T-helper 1 cell treated with Interleukin-12 subunit alpha and Interleukin-12 subunit beta and Interleukin-4 antibody, amounts not matched to agents 30 μg/mL and 1 μg/mL, for 36 hours (primary cell): ENCODE data around the gene THSD8.

ENCODE experiments used
- H3K27ac Mint-ChIP-seq: one replicate; pipeline ENCODE4 v1.8.0; 2021; ENCODE audit warnings: mild to moderate bottlenecking, mixed read lengths
- H3K27me3 Mint-ChIP-seq: one replicate; pipeline ENCODE4 v1.8.0; 2021; ENCODE audit warnings: low read depth, mixed read lengths
- H3K36me3 Mint-ChIP-seq: one replicate; pipeline ENCODE4 v1.8.0; 2021; ENCODE audit warnings: low read depth, mixed read lengths
- H3K4me1 Mint-ChIP-seq: one replicate; pipeline ENCODE4 v1.8.0; 2021; ENCODE audit warnings: low read depth, mixed read lengths
- H3K4me3 Mint-ChIP-seq: one replicate; pipeline ENCODE4 v1.8.0; 2021; ENCODE audit warnings: mild to moderate bottlenecking, moderate library complexity, mixed read lengths
- H3K9me3 Mint-ChIP-seq: one replicate; pipeline ENCODE4 v1.8.0; 2021; ENCODE audit warnings: mixed read lengths

The THSD8 gene

DNA sequence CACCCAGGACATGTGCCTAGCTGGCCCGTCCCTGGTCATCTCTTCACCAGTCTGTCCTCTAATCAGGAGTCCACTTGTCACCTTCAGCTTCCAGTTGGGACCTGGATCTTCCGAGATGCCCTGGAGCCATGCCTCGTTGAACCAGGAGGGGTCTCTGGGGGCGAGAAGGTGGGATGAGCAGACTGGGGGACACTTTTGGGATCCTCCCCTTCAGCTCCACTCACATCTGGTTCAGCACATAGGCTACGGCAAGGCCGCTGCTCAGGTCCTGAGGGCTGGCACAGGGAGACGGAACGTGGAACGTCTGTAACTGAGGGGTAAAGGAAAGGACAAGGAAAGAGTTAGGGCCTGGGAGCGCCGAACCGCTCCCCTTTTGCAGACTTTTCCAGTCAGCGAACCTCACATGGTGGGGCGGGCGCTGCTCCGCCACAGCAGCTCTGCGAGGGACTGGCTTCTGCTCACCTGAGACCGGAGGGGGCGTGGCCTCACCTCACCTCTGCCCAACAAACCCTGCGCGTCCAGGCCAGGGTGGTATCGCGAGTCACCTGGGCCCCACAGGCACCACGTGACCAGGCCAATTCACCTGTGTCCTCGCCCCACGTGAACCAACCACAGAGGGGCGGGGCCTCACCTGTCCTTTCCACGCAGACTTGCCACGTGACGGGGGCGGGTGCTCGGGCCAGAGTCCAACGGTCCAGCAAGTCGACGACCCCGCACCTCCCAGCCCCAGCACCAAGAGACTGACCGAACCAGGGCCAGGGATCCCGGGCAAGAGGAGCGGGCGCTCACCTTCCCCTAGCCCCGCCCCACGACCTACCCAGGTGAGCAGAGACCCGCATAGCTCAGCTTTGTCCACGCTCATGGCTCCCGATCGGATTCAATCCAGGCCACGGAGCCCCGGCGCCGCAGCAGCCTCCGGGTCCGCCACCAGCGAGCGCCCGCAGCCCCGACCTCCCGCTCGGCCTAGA, 27.0 kb upstream of the THSD8 start, which contains the start of gene HOOK2:
TSS of gene HOOK2 (minus strand) at position 965 of the 968 bp plus-strand sequence. CDS start at position 862, 103 bp downstream.
- Mint-ChIP-seq H3K27me3 (no peaks in the 10 kb centered on the region), H3K4me1 (peaks cover 19% of the 10 kb centered on the region), H3K36me3 (no peaks in the 10 kb centered on the region), H3K27ac (peak within 1 kb of the TSS; percentile 82), H3K4me3 (peak within 1 kb of the TSS; percentile 72), H3K9me3 (no peaks in the 10 kb centered on the region)

DNA sequence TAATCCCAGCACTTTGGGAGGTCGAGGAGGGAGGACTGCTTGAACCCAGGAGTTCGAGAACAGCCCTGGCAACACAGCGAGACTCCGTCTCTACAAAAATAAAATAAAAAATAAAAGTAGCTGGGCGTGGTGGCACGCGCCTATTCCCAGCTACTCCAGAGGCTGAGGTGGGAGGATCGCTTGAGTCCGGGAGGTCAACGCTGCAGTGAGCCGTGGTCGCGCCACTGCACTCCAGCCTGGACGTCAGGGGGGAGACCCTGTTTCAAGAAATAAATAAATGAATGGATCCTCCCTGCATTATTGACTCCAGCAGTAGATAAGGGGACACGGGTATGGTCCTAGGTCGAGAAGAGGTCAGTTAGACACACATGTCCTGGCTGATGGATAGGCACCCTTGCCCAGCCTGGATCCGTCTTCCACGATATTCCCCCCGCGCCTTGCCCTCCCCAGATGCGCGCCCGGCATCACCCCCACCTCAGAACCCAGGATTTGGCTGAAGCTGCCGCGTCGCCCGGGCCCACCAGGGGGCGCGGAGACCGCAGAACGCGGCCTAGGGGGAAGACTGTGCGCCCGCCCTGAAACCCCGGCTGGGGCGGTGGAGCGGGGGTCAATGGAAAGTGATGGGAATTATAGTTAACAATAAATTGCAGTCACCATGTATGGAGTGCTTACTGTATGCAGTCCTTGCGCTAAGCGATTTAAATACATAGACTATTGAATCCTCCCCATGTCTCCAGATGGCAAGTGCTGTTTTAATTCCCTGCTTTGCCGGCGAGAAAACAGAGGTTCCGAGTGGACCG, 24.5 kb upstream of the THSD8 start:
- Mint-ChIP-seq H3K4me1 (peaks cover 28% of the 10 kb centered on the region), H3K27ac (peak overlapping the region; percentile 88), H3K9me3 (no peaks in the 10 kb centered on the region), H3K4me3 (peak overlapping the region; percentile 82), H3K27me3 (no peaks in the 10 kb centered on the region), H3K36me3 (no peaks in the 10 kb centered on the region)

DNA sequence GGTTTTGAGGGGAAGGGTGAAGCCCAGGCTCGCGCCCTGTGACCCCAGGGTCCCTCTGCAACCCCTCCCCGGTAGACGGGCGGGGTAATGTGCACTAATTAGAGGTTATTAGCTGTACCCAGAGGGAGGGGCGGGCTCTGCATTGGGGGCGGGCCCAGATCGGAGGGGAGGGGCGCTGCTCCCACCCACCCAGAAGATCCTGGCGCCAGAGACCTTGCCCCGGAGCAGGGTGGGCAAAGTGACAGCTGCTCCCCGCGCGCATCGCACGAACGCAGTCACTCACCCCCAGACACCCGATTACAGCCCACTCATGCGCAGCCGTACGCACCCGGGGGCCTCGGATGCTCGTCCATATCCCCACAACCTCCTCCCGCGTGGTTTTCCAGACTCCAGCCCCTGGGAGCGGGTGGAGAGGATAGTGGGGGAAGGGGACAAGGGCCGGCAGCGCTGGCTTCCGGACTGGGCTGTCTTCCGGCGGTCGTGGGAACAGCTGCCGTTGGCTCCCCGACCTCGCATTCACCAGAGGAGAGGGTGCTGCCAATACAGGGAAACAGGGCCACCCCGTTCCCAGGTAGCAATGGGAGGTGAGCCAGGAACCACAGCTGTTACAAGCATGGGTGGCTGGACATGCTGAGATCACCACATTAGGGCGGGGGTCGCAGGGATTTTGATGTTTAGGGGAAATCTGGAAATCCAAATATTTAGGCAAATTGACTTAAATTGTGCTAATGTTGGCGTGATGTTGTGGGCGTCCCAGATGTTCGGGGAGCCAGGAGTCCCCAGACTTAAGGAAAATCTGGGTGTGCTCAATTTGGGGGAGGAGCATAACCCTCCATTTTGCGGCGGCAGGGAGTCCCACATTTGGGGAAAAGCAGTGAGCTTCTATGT, 23.6 kb upstream of the THSD8 start:
- Mint-ChIP-seq H3K4me1 (peaks cover 28% of the 10 kb centered on the region), H3K9me3 (no peaks in the 10 kb centered on the region), H3K36me3 (no peaks in the 10 kb centered on the region), H3K4me3 (peak overlapping the region; percentile 82), H3K27ac (peak overlapping the region; percentile 88), H3K27me3 (no peaks in the 10 kb centered on the region)

DNA sequence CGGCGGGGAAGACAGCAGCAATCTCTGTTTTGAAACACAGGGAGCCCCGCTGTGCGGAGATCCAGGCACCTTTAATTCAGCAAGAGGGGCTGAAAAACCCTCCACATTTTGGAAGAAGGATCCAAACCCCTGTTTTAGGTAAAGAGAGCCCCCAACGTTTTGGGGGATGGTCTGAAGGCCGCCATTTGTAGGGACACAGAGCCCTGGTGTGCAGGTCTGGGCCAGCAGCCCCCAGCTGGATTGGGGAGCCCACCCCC, 23.0 kb upstream of the THSD8 start:
- Mint-ChIP-seq H3K4me1 (peaks cover 30% of the 10 kb centered on the region), H3K27me3 (no peaks in the 10 kb centered on the region), H3K36me3 (no peaks in the 10 kb centered on the region), H3K9me3 (no peaks in the 10 kb centered on the region), H3K4me3 (peak overlapping the region; percentile 82), H3K27ac (peak overlapping the region; percentile 88)

DNA sequence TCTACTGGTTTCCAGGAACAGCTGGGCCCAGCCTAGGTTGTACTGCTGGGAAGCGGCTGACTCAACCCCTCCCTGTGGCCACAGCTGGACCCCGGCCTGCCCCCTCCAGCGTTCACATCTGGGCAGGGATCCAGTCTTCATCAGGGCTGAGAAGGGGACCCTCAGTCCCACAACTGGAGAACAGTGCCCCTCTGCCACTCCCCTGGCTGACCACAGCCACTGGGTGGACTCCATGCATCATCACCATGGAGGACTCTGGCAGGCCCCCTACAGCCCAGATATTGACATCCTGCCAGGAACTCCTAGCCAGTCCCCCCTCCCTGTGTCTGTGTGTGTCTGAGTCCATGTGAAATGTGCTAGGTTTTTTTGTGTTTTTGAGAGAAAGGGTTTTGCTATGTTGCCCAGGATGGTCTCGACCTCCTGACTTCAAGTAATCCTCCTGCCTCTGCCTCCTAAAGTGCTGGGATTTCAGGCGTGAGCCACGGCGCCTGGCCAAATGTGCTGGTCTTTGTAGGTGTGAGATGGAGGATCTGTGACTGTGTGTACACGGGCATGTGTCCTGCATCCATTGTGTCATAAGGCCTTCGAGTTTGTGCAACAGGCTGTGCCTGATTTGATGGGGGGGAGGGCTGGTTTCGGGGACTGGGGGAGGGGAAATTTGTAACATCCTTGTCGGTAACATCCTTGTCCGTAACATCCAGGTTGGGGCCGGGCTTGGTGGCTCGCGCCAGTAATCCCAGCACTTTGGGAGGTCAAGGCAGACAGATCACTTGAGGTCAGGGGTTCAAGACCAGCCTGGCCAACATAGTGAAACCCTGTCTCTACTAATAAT, 22.5 kb upstream of the THSD8 start:
- H3K9me3 Mint-ChIP-seq: no peaks in the 10 kb centered on the region
- H3K4me1 Mint-ChIP-seq: peaks cover 30% of the 10 kb centered on the region
- H3K27ac Mint-ChIP-seq: peak overlapping the region; percentile 78
- H3K36me3 Mint-ChIP-seq: no peaks in the 10 kb centered on the region
- no peaks in the 10 kb centered on the region for H3K27me3 Mint-ChIP-seq
- peak overlapping the region; percentile 68 for H3K4me3 Mint-ChIP-seq

DNA sequence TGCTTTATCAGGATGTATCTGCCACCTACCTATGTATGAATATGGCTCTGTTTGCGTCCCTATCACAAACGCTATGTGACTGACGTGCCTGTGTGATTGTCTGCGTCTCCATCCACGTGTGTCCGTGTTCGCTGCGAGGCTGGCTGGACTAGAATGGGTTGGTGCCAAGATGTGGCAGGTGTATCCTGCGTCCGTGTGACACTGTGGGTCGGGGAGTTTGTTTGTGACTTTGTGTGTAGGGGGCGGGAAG, 19.8 kb upstream of the THSD8 start:
- Mint-ChIP-seq H3K9me3 (no peaks in the 10 kb centered on the region), H3K36me3 (no peaks in the 10 kb centered on the region), H3K4me3 (peak overlapping the region; percentile 95), H3K27me3 (no peaks in the 10 kb centered on the region), H3K4me1 (peaks cover 29% of the 10 kb centered on the region), H3K27ac (peak overlapping the region; percentile 99)

DNA sequence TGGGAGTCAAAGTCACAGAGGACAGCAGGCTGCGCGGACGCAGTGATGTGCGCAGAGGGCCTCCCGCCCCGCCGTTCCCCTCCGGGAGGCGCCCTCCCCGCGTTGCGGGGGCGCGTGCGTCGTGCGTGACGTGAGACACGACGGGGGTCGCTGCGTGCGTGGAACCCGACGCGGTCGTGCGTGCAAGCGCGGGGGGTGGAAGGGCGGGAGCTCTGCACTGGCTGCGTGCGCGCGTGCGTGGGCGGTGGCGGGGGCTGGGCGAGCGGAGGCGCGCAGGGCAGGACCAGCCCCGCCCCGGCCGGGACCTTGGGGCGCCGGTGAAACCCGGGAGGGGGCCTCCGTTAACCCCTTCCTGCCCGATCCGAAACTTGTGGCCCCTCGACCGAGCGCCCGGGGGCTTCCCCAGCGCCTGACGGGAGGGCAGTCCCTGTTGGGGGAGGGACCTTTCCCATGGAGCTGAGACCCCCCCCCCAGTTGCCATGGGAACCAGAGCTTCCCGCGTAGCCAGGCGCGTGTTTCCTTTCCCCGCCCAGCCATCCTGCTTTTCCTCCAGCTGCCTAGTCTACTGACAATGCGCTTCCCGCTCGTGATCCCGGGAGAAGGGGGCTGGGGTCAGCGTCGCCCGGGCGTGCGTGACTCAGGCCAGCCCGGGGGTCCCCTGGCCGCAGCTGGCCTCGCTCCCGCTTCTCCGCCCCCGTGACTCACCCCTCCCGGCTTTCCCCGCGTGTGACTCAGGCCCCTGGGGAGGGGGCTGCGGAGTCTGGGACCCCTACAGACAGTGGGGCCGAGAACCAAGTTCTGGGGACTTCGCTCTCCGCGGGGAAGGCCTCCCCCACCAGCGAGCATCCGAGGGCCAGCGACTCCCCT, 19.2 kb upstream of the THSD8 start:
- H3K27me3 Mint-ChIP-seq: no peaks in the 10 kb centered on the region
- peak overlapping the region; percentile 95 for H3K4me3 Mint-ChIP-seq
- H3K9me3 Mint-ChIP-seq: no peaks in the 10 kb centered on the region
- peaks cover 24% of the 10 kb centered on the region for H3K4me1 Mint-ChIP-seq
- H3K27ac Mint-ChIP-seq: peak overlapping the region; percentile 99
- no peaks in the 10 kb centered on the region for H3K36me3 Mint-ChIP-seq

DNA sequence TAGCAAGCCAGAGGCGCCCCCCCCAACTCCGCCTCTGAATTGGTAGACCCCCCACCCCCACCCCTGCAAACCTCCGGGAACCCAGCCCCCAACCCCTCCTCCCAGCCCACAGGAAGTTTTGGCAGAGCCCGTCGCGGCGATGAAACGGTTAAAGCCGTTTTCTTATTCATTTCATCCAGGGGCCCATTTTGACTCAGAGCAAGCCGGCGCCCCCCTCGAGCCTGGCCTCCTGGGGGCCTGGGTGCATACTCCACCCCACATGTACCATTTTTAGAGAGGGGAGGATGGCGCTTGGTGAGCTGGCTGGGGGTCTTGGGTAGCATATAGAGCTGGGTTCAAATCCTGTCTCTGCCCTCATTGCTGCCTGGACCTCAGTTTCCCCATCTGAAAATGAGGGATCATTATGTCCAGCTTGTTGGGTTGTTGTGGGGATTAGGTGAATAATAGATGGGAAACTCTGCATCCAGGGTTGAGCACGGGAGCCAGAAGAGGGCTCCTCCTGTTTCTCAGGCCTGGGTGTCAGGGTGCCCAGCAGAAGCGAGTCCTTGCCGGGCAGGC, 18.5 kb upstream of the THSD8 start:
- Mint-ChIP-seq H3K27ac (peak overlapping the region; percentile 86), H3K36me3 (no peaks in the 10 kb centered on the region), H3K4me1 (peaks cover 23% of the 10 kb centered on the region), H3K27me3 (no peaks in the 10 kb centered on the region), H3K9me3 (no peaks in the 10 kb centered on the region), H3K4me3 (peak overlapping the region; percentile 57)

DNA sequence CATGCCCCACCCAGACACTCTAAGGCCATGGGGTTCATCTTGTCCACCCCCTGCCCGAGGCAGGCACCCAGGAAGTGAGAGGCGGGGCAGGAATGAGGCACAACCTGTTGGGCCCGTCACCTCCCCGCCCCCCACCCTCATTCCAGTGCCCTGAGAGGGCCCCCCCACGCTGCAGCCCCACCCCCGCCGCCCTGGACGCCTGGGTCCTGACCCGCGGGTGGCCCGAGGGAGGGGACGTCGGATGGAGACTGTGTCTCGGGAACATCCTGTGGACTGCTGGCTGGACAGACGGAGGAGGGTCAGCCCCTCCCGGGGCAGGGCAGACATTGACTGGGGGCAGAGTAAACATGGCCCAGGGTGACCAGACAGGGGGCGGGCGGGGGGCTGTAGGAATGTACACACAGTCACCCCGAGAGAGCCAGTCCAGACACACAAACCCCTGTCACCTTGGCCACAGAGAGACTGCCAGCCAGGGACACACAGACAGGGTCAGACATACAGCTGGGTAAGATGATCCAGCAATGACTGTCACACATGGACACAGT, 17.9 kb upstream of the THSD8 start:
- H3K4me3 Mint-ChIP-seq: peak overlapping the region; percentile 57
- no peaks in the 10 kb centered on the region for H3K9me3 Mint-ChIP-seq
- peaks cover 21% of the 10 kb centered on the region for H3K4me1 Mint-ChIP-seq
- H3K27ac Mint-ChIP-seq: peak overlapping the region; percentile 86
- H3K36me3 Mint-ChIP-seq: no peaks in the 10 kb centered on the region
- no peaks in the 10 kb centered on the region for H3K27me3 Mint-ChIP-seq

DNA sequence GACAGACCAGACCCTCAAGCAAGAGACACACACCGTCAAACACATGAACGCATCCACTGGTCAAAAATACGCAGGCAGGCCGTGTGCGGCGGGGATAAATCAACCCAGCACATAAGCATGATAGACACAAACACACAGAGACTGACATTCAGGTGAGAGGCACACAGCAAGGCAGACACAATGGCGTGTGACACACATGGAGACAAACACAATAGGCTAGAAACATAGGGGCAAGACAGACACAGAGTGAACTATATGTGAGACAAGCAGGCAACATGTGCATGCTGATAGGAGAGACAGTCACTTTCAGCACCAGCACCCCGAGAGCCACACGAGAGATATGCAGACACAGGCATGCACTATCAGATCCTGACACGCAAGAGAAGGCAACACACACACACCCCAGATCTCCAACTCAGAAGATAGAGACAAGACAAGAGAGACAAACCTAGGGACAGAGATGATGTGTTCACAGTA, 17.4 kb upstream of the THSD8 start:
- Mint-ChIP-seq H3K36me3 (no peaks in the 10 kb centered on the region), H3K4me3 (no peak overlapping the region), H3K9me3 (no peaks in the 10 kb centered on the region), H3K27me3 (no peaks in the 10 kb centered on the region), H3K27ac (no peak overlapping the region), H3K4me1 (peaks cover 22% of the 10 kb centered on the region)

DNA sequence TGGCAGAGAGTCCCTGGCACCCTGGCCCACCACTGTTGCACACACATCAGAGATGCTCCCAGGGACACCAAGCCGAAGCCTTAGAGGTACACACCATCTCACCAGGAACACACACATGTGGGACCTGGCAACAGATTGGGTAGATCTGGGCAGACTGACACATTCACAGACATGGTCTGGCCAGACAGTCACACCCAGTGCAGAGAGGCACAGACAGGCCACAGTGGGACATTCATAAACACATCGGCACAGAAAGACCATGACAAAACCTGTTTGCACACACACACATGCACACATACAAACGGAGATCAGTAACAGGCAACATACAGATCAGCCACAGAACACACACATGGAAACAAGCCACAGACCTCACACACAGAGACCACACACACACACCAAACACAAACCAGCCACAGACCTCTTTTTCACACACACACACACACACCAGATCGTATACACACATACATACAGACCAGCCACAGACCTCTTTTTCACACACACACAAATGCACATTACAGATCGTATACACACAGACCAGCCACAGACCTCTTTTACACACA, 16.9 kb upstream of the THSD8 start:
- Mint-ChIP-seq H3K36me3 (no peaks in the 10 kb centered on the region), H3K9me3 (no peaks in the 10 kb centered on the region), H3K4me3 (no peak overlapping the region), H3K4me1 (peaks cover 20% of the 10 kb centered on the region), H3K27me3 (no peaks in the 10 kb centered on the region), H3K27ac (no peak overlapping the region)

DNA sequence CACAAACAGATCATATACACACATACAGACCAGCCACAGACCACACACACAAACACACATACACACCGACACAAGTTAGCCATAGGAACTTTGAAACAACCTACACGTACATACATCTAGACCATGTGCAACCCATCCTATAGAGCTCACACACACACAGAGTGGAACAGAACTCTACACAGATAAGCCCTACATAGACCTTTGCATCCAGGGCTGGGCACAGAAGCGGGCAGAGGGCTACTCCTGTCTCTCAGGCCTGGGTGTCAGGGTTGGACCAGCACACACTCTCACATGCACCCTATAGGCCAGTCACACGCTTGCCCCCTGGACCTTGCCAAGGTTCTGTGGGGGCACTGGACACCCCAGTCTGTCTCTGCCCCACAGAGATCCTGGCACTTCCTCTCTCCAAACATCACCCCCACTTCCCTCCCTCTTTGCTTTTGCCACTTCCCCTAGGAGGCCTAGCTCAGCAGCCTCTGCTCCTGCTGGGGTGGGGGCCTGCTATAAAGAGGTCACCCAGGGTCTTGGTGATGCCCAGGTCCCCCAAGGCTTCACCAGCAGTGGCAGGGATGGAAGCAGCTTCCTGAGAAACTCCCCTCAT, 16.3 kb upstream of the THSD8 start:
- Mint-ChIP-seq H3K4me1 (peaks cover 22% of the 10 kb centered on the region), H3K27ac (no peak overlapping the region), H3K27me3 (no peaks in the 10 kb centered on the region), H3K36me3 (no peaks in the 10 kb centered on the region), H3K4me3 (no peak overlapping the region), H3K9me3 (no peaks in the 10 kb centered on the region)
